Ascending aorta (tissue), 2 donors: ENCODE results near the gene SULT2B1. TPM values are rescaled to one million over a fixed set of nuclear protein-coding genes. Genes with fewer than 3 reads are reported as not detected.
"Not testable (repeated sequence)": the region's sequence is repeated elsewhere in the genome, so short reads cannot be mapped to it uniquely, and the experiment has no call there.

Experiments used
- DNase-seq, 2 donors: peaks; one replicate each; pipeline ENCODE4 v3.0.0-alpha.2; 2019; ENCODE audit warnings: low spot score in 2 of 2
- H3K27ac ChIP-seq, 2 donors: fragments of 200-600 bp; sonication (generic); one replicate each; pipeline ENCODE4 v1.5.1; 2016 to 2017; ENCODE audit warnings: mild to moderate bottlenecking in 1 of 2
- H3K27me3 ChIP-seq: fragments of 200-600 bp; sonication (generic); one replicate; pipeline ENCODE4 v1.5.1; 2017
- H3K36me3 ChIP-seq, 2 donors: fragments of 200-600 bp; sonication (generic); one replicate each; pipeline ENCODE4 v1.5.1; 2016
- H3K4me1 ChIP-seq, 2 donors: fragments of 200-600 bp; sonication (generic); one replicate each; pipeline ENCODE4 v1.5.1; 2016 to 2017; ENCODE audit warnings: mild to moderate bottlenecking in 1 of 2
- H3K4me3 ChIP-seq, 2 donors: fragments of 200-600 bp; sonication (generic); one replicate each; pipeline ENCODE4 v1.5.1; 2016 to 2017; ENCODE audit warnings: mild to moderate bottlenecking in 1 of 2
- H3K9me3 ChIP-seq, 2 donors: fragments of 200-600 bp; sonication (generic); one replicate each; pipeline ENCODE4 v1.5.1; 2016
- intact Hi-C: fragments of 100-400 bp; cut with DNase I; formaldehyde crosslinking; loops from one replicate; pipeline ENCODE4 v1.15.1; 2023
- total RNA-seq: library from RNA; depleted of rRNA; stranded (reverse); fragments of >200 nt; gene quantifications from one replicate; pipeline ENCODE4 v1.1.0, GENCODE V29; 2016
- TF ChIP-seq, protein P1 (sequence below), 3 experiments: fragments of 200-600 bp in 2 of 3; fragments of 450-650 bp in 1 of 3; sonication (generic) in 2 of 3; IDR thresholded peaks; one replicate each; pipeline ENCODE4 v1.5.1; 2016 to 2019; ENCODE audit warnings: antibody characterized with exemption in 3 of 3, mild to moderate bottlenecking in 1 of 3, moderate library complexity in 1 of 3

Gene SULT2B1
- total RNA-seq, 1 donor from 2014 or later, result not detected

DNA sequence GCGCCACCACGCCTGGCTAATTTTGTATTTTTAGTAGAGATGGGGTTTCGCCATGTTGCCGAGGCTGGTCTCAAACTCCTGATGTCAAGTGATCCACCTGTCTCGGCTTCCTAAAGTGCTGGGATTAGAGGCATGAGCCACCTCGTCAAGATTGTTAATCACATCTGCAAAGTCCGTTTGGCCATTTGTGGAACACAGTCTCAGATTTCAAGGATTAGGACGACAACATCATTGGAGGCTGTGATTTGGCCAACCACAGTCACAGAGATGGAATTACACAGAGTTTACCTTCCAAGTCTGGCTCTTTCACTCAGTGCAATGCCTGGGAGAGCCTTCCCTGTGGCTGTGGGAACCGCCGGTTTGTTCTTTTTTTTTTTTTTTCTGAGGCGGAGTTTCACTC, 17.8 kb downstream of the SULT2B1 start:
- no peak for DNase-seq
- H3K36me3 ChIP-seq, result no peaks in the 10 kb centered on the region
- peaks cover 3 to 4% of the 10 kb centered on the region in 2 donors for H3K4me1 ChIP-seq
- no peak overlapping the region for H3K27ac ChIP-seq
- TF ChIP-seq, protein P1, sequence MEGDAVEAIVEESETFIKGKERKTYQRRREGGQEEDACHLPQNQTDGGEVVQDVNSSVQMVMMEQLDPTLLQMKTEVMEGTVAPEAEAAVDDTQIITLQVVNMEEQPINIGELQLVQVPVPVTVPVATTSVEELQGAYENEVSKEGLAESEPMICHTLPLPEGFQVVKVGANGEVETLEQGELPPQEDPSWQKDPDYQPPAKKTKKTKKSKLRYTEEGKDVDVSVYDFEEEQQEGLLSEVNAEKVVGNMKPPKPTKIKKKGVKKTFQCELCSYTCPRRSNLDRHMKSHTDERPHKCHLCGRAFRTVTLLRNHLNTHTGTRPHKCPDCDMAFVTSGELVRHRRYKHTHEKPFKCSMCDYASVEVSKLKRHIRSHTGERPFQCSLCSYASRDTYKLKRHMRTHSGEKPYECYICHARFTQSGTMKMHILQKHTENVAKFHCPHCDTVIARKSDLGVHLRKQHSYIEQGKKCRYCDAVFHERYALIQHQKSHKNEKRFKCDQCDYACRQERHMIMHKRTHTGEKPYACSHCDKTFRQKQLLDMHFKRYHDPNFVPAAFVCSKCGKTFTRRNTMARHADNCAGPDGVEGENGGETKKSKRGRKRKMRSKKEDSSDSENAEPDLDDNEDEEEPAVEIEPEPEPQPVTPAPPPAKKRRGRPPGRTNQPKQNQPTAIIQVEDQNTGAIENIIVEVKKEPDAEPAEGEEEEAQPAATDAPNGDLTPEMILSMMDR (IDR thresholded peaks at IDR 0.05), result no peak
- H3K4me3 ChIP-seq, result no peak overlapping the region
- intact Hi-C loops, result no loop called here
- H3K27me3 ChIP-seq, result no peaks in the 10 kb centered on the region
- H3K9me3 ChIP-seq, result no peaks in the 10 kb centered on the region

DNA sequence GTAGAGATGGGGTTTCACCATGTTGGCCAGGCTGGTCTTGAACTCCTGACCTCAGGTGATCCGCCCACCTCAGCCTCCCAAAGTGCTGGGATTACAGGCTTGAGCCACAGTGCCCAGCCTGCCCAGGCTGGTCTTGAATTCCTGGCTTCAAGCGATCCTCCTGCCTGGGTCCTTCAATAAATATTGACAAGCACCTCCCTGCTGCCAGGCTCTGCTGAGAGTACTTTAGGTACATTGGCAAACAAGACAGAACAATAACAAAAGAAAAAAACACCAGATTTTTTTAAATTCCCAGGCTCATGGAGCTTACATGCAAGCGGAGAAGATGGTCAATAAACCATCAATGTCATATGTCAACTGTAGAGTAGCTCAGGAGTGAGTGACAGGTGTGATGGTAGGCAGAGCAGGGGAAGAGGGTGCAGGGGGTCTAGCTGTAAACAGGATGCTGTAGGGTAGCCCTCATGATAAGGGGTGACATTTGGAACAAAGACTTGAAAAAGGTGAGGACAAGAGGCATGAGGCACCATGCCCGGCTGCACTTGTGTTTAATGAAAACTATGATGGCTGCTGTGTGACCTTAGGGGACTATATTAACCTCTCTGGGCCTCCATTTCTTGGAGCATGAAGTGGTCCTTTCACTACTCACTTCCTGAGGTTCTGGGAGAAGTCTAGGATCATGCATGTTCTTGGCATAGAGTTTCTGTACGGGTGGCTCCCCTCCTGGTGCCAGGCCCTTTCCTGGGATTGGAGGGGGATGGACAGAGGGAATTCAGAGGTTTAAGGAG, 19.6 kb downstream of the SULT2B1 start:
- Histone ChIP-seq H3K36me3 (no peaks in the 10 kb centered on the region), H3K4me1 (peaks cover 3 to 4% of the 10 kb centered on the region in 2 donors), H3K9me3 (no peaks in the 10 kb centered on the region), H3K4me3 (no peak overlapping the region), H3K27ac (no peak overlapping the region), H3K27me3 (no peaks in the 10 kb centered on the region)
- DNase-seq, result no peak
- TF ChIP-seq, protein P1 (IDR thresholded peaks at IDR 0.05), result no peak
- intact Hi-C loops, result no loop called here

DNA sequence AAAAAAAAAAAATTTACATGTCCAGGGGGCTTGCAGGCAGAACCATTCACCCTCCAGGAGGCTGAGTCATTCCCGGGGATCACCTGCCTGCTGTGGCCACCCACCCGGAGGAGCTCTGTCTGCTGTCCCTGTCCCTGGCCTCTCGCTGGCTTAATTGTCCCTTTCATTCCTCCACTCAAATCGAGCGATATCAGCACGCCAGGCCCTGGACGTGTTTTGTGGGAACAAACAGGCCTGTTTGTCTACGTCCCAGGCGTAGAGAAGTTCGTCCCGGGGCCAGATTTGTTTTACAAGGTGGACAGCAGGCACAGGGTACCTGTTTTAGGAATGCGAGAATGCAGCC, 21.2 kb downstream of the SULT2B1 start:
- intact Hi-C loops, result no loop called here
- TF ChIP-seq, protein P1 (IDR thresholded peaks at IDR 0.05), result no peak
- Histone ChIP-seq H3K4me1 (no peaks in the 10 kb centered on the region), H3K4me3 (no peak overlapping the region), H3K36me3 (no peaks in the 10 kb centered on the region), H3K9me3 (no peaks in the 10 kb centered on the region), H3K27me3 (no peaks in the 10 kb centered on the region), H3K27ac (no peak overlapping the region)
- no peak for DNase-seq

DNA sequence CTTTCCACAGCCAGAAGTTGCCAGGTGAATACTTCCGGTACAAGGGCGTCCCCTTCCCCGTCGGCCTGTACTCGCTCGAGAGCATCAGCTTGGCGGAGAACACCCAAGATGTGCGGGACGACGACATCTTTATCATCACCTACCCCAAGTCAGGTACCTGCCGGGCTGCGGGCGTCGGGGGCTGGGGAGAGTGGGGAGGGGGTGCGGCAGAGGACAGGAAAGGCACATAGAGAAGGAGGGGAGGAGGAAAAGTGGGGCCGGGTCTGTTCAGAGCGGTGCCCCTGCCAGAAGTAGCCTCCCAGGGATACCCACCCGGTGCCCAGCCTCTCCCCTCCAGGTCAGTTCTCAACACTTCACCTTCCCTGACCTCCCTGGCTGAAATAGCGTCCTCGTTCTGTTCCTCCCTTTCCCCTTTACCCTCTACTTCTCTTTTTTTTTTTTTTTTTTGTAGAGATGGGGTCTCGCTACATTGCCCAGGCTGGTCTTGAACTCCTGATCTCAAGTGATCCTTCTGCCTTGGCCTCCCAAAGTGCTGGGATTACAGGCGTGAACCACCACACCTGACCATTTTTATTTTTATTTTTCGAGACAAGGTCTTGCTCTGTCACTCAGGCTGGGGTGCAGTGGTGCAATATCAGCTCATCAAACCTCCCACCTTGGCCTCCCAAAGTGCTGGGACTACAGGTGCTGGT, 24.1 kb downstream of the SULT2B1 start:
- no peaks in the 10 kb centered on the region for H3K4me1 ChIP-seq
- no peak overlapping the region for H3K27ac ChIP-seq
- DNase-seq, result no peak
- intact Hi-C loops, result no loop called here
- H3K27me3 ChIP-seq, result no peaks in the 10 kb centered on the region
- no peak overlapping the region for H3K4me3 ChIP-seq
- no peaks in the 10 kb centered on the region for H3K9me3 ChIP-seq
- TF ChIP-seq, protein P1 (IDR thresholded peaks at IDR 0.05), result no peak
- H3K36me3 ChIP-seq, result no peaks in the 10 kb centered on the region

DNA sequence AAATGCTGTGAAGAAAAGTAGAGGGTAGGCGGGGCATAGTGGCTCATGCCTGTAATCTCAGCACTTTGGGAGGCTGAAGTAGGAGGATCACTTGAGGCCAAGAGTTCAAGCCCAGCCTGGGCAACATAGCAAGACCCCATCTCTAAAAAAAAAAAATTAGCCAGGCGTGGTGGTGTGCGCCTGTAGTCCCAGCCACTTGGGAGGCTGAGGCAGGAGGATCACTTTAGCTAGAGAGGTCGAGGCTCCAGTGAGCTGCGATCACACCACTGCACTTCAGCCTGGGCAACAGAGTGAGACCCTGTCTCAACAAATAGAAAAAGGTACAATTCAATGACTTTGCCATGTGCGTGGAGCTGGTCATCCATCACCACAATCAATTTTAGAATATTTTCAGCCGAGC, 25.9 kb downstream of the SULT2B1 start:
- H3K4me1 ChIP-seq, DNase-seq, H3K4me3 ChIP-seq, intact Hi-C loops, H3K27ac ChIP-seq, H3K36me3 ChIP-seq, H3K27me3 ChIP-seq, H3K9me3 ChIP-seq: not testable (repeated sequence)

DNA sequence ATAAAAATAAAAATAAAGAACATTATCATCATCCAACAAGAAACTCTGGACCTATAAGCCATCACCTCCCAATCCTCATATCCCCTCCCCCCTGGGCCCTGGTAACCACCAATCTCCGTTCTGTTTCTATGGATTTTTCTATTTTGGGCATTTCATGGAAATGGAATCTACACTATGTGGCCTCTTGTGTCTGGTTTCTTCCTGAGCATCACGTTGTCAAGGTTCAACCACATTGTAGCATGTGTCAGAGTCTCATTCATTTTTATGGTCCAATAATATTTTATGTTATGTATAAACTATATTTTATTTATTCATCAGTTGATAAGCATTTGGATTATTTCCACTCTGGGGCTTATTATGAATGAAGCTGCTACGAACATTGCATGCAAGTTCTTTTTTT, 26.9 kb downstream of the SULT2B1 start:
- H3K27ac ChIP-seq, result no peak overlapping the region
- H3K4me1 ChIP-seq, result peaks cover 0 to 1% of the 10 kb centered on the region in 2 donors
- intact Hi-C loops, result no loop called here
- no peak for DNase-seq
- H3K4me3 ChIP-seq, result no peak overlapping the region
- H3K36me3 ChIP-seq, result no peaks in the 10 kb centered on the region
- TF ChIP-seq, protein P1 (IDR thresholded peaks at IDR 0.05), result no peak
- no peaks in the 10 kb centered on the region for H3K9me3 ChIP-seq
- no peaks in the 10 kb centered on the region for H3K27me3 ChIP-seq
